ENCODE results near the gene ZNF630.

GRCh38 chrX:48059296-48059639 is 12.2 kb downstream of the ZNF630 start:
- TF ChIP-seq CTCF (conservative IDR thresholded peaks at IDR 0.05): no peak
- no peak for TF ChIP-seq ZFX (IDR thresholded peaks at IDR 0.05)
